ENCODE data around the gene SERTAD1.
A peak's percentile ranks its signal among the peaks of the same experiment; 100 is the strongest.

GRCh38 chr19:40452016-40452415 is 26.2 kb upstream of the SERTAD1 start:
- peak; percentile 43 for TF ChIP-seq POLR2A (IDR thresholded peaks at IDR 0.05; ENCODE audit: low read length)
- TF ChIP-seq GATA1 (IDR thresholded peaks at IDR 0.05; ENCODE audit: low read depth, low read length), result no peak
